Type B pancreatic cell (in vitro differentiated cells): ENCODE results near the gene RCE1. TPM values are rescaled to one million over a fixed set of nuclear protein-coding genes. Genes with fewer than 3 reads are reported as not detected.

Experiments used
- DNase-seq: peaks from one replicate; pipeline ENCODE4 v3.0.0; 2021; ENCODE audit warnings: mixed read lengths; ENCODE audit not compliant: unreplicated experiment; ENCODE audit errors: extremely low spot score
- H3K27ac Mint-ChIP-seq: 2 replicates; pipeline ENCODE4 v1.8.0; 2021; ENCODE audit warnings: mild to moderate bottlenecking, mixed read lengths
- H3K27me3 Mint-ChIP-seq: 2 replicates; pipeline ENCODE4 v1.8.0; 2021; ENCODE audit warnings: mixed read lengths
- H3K36me3 Mint-ChIP-seq: 2 replicates; pipeline ENCODE4 v1.8.0; 2021; ENCODE audit warnings: mixed read lengths
- H3K4me1 Mint-ChIP-seq: one replicate; pipeline ENCODE4 v1.8.0; 2021; ENCODE audit warnings: mixed read lengths; ENCODE audit not compliant: unreplicated experiment
- H3K4me3 Mint-ChIP-seq: 2 replicates; pipeline ENCODE4 v1.8.0; 2021; ENCODE audit warnings: mild to moderate bottlenecking, mixed read lengths
- H3K9me3 Mint-ChIP-seq: 2 replicates; pipeline ENCODE4 v1.8.0; 2021; ENCODE audit warnings: mixed read lengths
- CTCF ChIP-seq: fragments of 200-600 bp; sonication (generic); conservative IDR thresholded peaks from 2 replicates; pipeline ENCODE4 v1.5.0; 2021; ENCODE audit warnings: antibody characterized with exemption, mild to moderate bottlenecking
- total RNA-seq: library from RNA; stranded (reverse); gene quantifications from 2 replicates; pipeline ENCODE4 v1.2.1, GENCODE V29; 2021; ENCODE audit warnings: low replicate concordance

Gene RCE1
- total RNA-seq, 1 donor from 2014 or later: 25.0 TPM

- Mint-ChIP-seq H3K27ac (no peak overlapping the region), H3K4me3 (no peak overlapping the region), H3K36me3 (no peaks in the 10 kb centered on the region)
Measured at GRCh38 chr11:66864172-66864901, 21.1 kb downstream of the RCE1 start.

GRCh38 chr11:66864924-66865697 lies 21.9 kb downstream of the RCE1 start:
- TF ChIP-seq CTCF: no peak
- Mint-ChIP-seq H3K4me1 (no peaks in the 10 kb centered on the region), H3K27ac (no peak overlapping the region), H3K27me3 (no peaks in the 10 kb centered on the region), H3K36me3 (no peaks in the 10 kb centered on the region), H3K4me3 (no peak overlapping the region), H3K9me3 (no peaks in the 10 kb centered on the region)
- DNase-seq: no peak

More at GRCh38 chr11:66864172-66864901, 21.1 kb downstream of the RCE1 start:
- Mint-ChIP-seq H3K27me3 (no peaks in the 10 kb centered on the region), H3K9me3 (no peaks in the 10 kb centered on the region), H3K4me1 (no peaks in the 10 kb centered on the region)
- TF ChIP-seq CTCF: no peak
- no peak for DNase-seq

- TF ChIP-seq CTCF: no peak
- DNase-seq: no peak
- no peaks in the 10 kb centered on the region for H3K9me3 Mint-ChIP-seq
- no peak overlapping the region for H3K27ac Mint-ChIP-seq
- no peaks in the 10 kb centered on the region for H3K36me3 Mint-ChIP-seq
- H3K27me3 Mint-ChIP-seq: no peaks in the 10 kb centered on the region
- no peaks in the 10 kb centered on the region for H3K4me1 Mint-ChIP-seq
- H3K4me3 Mint-ChIP-seq: no peak overlapping the region
Measured at GRCh38 chr11:66866007-66866406, 22.8 kb downstream of the RCE1 start.

GRCh38 chr11:66866511-66866986 lies 23.3 kb downstream of the RCE1 start:
- H3K4me3 Mint-ChIP-seq: no peak overlapping the region
- no peaks in the 10 kb centered on the region for H3K4me1 Mint-ChIP-seq
- no peak for TF ChIP-seq CTCF
- H3K36me3 Mint-ChIP-seq: no peaks in the 10 kb centered on the region
- H3K27ac Mint-ChIP-seq: no peak overlapping the region
- no peak for DNase-seq
- no peaks in the 10 kb centered on the region for H3K9me3 Mint-ChIP-seq
- H3K27me3 Mint-ChIP-seq: no peaks in the 10 kb centered on the region

GRCh38 chr11:66867425-66868040 lies 24.3 kb downstream of the RCE1 start:
- Mint-ChIP-seq H3K27me3 (no peaks in the 10 kb centered on the region), H3K36me3 (no peaks in the 10 kb centered on the region), H3K9me3 (no peaks in the 10 kb centered on the region), H3K27ac (no peak overlapping the region), H3K4me1 (no peaks in the 10 kb centered on the region), H3K4me3 (no peak overlapping the region)
- no peak for TF ChIP-seq CTCF
- DNase-seq: no peak
